Measurements from ENCODE around the gene NAV2.

Gene NAV2

DNA sequence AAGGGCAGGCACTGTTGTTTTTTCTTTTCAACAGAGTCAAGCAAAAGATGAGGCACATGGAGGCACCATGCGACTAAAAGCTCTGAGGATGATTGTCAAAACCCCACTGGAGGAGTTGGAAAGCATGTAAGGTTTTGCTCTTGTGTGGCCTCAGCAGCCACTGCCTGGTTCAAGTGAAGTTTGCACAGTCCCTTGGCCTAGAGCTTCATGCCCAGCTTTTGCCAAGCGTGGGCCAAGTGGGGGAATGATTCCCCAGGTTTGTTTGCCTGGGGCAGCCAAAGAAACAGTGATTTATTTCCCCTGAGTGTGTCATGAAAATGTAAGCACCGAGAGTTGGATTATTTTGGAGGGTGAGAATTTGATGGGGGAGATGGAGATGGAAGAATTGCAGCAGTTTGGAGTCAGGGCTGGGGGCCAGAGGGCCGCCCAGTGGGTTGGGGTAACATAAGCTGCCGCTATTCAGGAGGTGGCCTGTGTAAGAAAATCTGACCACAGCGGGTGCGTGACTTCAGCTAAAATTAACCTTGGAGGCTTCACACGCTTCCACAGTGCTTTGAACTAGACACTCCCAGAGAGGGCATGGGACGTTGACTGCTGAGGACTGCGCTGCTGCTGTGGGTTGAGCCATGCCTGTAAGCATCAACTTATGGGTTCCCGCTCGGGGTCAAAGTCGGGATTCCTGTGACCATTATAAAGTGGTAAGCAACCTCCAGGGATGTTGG, 100.7 kb downstream of the NAV2 start:
- TF ChIP-seq POLR2AphosphoS5 (IDR thresholded peaks at IDR 0.05; ENCODE audit: borderline replicate concordance, low read depth, low read length) (no peak), FOXP2 (optimal IDR thresholded peaks at IDR 0.05; ENCODE audit: control extremely low read depth, extremely low read length, insufficient read depth) (no peak), EZH2 (IDR thresholded peaks at IDR 0.05) (no peak)
- Histone ChIP-seq H3K27ac (no peak overlapping the region), H3K9me3 (ENCODE audit: low read depth, low read length) (no peaks in the 10 kb centered on the region), H3K9ac (ENCODE audit: insufficient read length) (no peak overlapping the region), H3K36me3 (ENCODE audit: insufficient read depth, low read length) (no peaks in the 10 kb centered on the region), H3K4me3 (no peak overlapping the region)
- DNase-seq (ENCODE audit: low read depth, low spot score) = no peak

DNA sequence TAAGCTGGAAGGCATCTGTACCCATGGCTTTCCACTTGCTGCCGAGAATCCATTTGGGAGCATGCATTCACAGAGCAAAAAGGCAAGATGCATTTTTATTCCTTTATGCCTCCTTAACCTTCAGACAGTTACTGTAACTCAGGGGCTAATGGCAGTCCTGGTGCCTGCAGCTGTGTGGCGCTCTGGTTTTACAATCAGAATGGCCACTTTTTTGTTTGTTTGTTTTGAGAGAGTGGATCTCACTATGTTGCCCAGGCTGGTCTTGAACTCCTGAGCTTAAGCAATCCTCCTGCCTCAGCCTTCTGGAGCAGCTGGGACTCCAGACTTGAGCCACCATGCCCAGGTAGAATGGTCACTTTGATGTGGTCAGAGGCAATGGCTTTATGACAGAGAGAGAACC, 101.8 kb downstream of the NAV2 start:
- no peak overlapping the region for H3K9ac ChIP-seq (ENCODE audit: insufficient read length)
- no peak overlapping the region for H3K27ac ChIP-seq
- H3K9me3 ChIP-seq (ENCODE audit: low read depth, low read length) = no peaks in the 10 kb centered on the region
- no peak overlapping the region for H3K4me3 ChIP-seq
- TF ChIP-seq POLR2AphosphoS5 (IDR thresholded peaks at IDR 0.05; ENCODE audit: borderline replicate concordance, low read depth, low read length) (no peak), FOXP2 (optimal IDR thresholded peaks at IDR 0.05; ENCODE audit: control extremely low read depth, extremely low read length, insufficient read depth) (no peak), EZH2 (IDR thresholded peaks at IDR 0.05) (no peak)
- H3K36me3 ChIP-seq (ENCODE audit: insufficient read depth, low read length) = no peaks in the 10 kb centered on the region
- DNase-seq (ENCODE audit: low read depth, low spot score) = no peak

DNA sequence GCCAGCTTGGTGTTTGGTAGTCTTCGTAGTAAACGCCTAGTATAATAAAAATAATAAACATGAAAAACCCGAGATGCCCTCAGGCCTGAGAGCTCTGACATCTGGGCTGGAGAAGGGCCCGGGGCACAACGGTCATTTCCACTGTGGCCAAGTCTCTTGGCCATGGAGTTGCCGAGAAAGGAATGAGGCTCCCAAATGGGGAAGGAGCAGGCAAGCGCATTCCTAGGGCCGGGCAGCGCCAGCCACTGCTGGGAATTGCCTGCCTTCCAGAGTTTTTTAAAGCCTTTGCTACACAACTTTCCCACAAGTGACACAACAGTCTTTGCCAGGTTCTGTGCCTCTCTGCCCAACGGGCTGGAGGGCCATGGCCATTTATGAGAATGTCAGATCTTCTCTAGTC, 103.4 kb downstream of the NAV2 start:
- no peak overlapping the region for H3K4me3 ChIP-seq
- DNase-seq (ENCODE audit: low read depth, low spot score) = no peak
- H3K36me3 ChIP-seq (ENCODE audit: insufficient read depth, low read length) = no peaks in the 10 kb centered on the region
- no peak overlapping the region for H3K9ac ChIP-seq (ENCODE audit: insufficient read length)
- H3K27ac ChIP-seq = no peak overlapping the region
- no peaks in the 10 kb centered on the region for H3K9me3 ChIP-seq (ENCODE audit: low read depth, low read length)
- no peak for TF ChIP-seq POLR2AphosphoS5 (IDR thresholded peaks at IDR 0.05; ENCODE audit: borderline replicate concordance, low read depth, low read length)
- TF ChIP-seq FOXP2 (optimal IDR thresholded peaks at IDR 0.05; ENCODE audit: control extremely low read depth, extremely low read length, insufficient read depth) = no peak
- TF ChIP-seq EZH2 (IDR thresholded peaks at IDR 0.05) = no peak

DNA sequence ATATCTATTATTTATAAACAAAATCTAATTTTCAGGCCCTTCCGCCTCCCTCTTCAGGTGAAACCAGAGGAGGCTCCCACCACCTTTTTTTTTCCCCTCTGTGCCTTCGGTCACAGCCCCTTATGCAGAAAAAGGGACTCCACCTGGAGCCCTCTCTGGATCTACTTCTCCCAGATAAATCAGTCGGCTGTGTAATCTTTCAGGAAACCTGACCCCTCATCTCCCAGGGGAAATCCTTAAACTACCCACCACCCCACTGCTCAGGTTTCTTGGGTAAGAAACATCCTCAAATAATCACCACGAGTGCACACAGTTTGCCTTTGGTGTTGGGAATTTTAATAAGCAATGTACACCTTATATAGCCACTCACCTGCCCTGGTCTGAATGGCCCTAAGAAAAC, 104.2 kb downstream of the NAV2 start:
- Histone ChIP-seq H3K27ac (no peak overlapping the region), H3K4me3 (no peak overlapping the region), H3K36me3 (ENCODE audit: insufficient read depth, low read length) (no peaks in the 10 kb centered on the region), H3K9ac (ENCODE audit: insufficient read length) (no peak overlapping the region), H3K9me3 (ENCODE audit: low read depth, low read length) (no peaks in the 10 kb centered on the region)
- DNase-seq (ENCODE audit: low read depth, low spot score) = no peak
- TF ChIP-seq FOXP2 (optimal IDR thresholded peaks at IDR 0.05; ENCODE audit: control extremely low read depth, extremely low read length, insufficient read depth) (no peak), EZH2 (IDR thresholded peaks at IDR 0.05) (no peak), POLR2AphosphoS5 (IDR thresholded peaks at IDR 0.05; ENCODE audit: borderline replicate concordance, low read depth, low read length) (no peak)

DNA sequence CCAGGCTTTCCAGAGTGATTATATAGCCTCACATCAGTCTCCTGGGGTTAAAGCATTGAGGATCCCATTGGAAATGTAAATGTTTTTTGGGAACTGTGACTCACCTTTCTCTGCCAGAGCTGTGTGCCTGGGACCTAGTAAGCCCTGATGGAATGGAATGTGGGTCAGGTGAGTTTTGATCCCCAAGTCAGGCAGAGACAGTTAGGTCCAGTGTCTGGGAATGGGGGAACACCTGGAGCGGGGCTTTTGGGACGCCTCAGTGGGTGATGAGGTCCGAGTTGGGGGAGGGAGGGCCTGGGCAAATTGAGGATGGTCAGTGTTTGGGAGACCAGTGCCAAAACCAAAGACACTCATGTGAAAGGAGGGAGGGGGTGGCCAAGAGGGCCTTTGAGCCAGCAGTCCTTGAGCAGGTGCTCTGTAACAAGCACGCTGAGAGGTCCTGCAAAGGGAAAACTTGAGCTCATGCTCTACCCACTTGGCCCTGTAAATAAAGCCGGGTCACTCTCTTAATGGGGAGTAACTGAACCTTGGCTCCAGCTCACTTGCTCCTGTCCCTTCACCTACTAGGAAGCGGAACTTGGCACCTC, 104.7 kb downstream of the NAV2 start:
- H3K9ac ChIP-seq (ENCODE audit: insufficient read length) = no peak overlapping the region
- no peaks in the 10 kb centered on the region for H3K36me3 ChIP-seq (ENCODE audit: insufficient read depth, low read length)
- no peak overlapping the region for H3K4me3 ChIP-seq
- TF ChIP-seq POLR2AphosphoS5 (IDR thresholded peaks at IDR 0.05; ENCODE audit: borderline replicate concordance, low read depth, low read length) (no peak), FOXP2 (optimal IDR thresholded peaks at IDR 0.05; ENCODE audit: control extremely low read depth, extremely low read length, insufficient read depth) (no peak), EZH2 (IDR thresholded peaks at IDR 0.05) (no peak)
- no peak for DNase-seq (ENCODE audit: low read depth, low spot score)
- no peaks in the 10 kb centered on the region for H3K9me3 ChIP-seq (ENCODE audit: low read depth, low read length)
- no peak overlapping the region for H3K27ac ChIP-seq

DNA sequence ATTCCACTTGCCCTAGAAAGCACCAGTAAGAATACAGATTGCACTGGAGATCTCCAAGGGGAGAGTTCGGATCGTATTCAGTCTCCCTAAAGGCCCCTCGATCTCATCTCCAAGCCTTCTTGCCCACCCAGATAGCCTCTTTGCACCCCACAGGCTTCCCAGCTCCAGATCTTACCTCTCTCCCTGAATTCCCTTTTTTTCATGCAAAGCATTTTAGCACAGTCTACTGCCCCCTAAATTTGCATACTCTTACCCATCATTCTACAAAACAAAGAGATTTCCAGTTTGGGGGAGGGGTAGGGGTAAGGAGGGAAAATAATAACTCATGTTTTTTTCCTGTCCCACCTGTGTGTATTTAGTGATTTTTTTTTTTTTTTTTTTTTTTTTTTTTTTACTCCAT, 105.2 kb downstream of the NAV2 start:
- H3K4me3 ChIP-seq = no peak overlapping the region
- no peak overlapping the region for H3K9ac ChIP-seq (ENCODE audit: insufficient read length)
- no peaks in the 10 kb centered on the region for H3K36me3 ChIP-seq (ENCODE audit: insufficient read depth, low read length)
- no peaks in the 10 kb centered on the region for H3K9me3 ChIP-seq (ENCODE audit: low read depth, low read length)
- H3K27ac ChIP-seq = no peak overlapping the region
- no peak for TF ChIP-seq FOXP2 (optimal IDR thresholded peaks at IDR 0.05; ENCODE audit: control extremely low read depth, extremely low read length, insufficient read depth)
- no peak for TF ChIP-seq POLR2AphosphoS5 (IDR thresholded peaks at IDR 0.05; ENCODE audit: borderline replicate concordance, low read depth, low read length)
- no peak for DNase-seq (ENCODE audit: low read depth, low spot score)

DNA sequence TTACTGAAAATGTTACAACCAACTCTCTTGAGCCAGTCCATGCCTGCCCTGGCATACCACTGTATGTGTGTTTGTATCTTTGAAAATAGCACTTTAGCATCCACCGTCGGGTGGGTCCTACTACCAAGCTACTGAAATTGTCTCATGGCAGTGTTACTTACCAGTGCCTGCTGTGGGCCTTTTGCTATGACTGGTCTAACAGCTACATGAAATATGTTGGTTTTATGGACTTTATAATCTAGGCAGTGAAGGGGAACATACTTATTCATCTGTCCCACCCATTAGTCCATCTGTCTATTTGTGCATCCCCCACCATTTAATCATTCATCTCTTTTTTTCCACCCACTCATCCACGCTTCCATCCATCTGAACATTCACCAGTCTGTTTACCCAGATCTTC, 106.0 kb downstream of the NAV2 start:
- no peak for DNase-seq (ENCODE audit: low read depth, low spot score)
- Histone ChIP-seq H3K9me3 (ENCODE audit: low read depth, low read length) (no peaks in the 10 kb centered on the region), H3K4me3 (no peak overlapping the region), H3K36me3 (ENCODE audit: insufficient read depth, low read length) (no peaks in the 10 kb centered on the region), H3K9ac (ENCODE audit: insufficient read length) (no peak overlapping the region), H3K27ac (no peak overlapping the region)
- TF ChIP-seq POLR2AphosphoS5 (IDR thresholded peaks at IDR 0.05; ENCODE audit: borderline replicate concordance, low read depth, low read length) (no peak), FOXP2 (optimal IDR thresholded peaks at IDR 0.05; ENCODE audit: control extremely low read depth, extremely low read length, insufficient read depth) (no peak), EZH2 (IDR thresholded peaks at IDR 0.05) (no peak)

DNA sequence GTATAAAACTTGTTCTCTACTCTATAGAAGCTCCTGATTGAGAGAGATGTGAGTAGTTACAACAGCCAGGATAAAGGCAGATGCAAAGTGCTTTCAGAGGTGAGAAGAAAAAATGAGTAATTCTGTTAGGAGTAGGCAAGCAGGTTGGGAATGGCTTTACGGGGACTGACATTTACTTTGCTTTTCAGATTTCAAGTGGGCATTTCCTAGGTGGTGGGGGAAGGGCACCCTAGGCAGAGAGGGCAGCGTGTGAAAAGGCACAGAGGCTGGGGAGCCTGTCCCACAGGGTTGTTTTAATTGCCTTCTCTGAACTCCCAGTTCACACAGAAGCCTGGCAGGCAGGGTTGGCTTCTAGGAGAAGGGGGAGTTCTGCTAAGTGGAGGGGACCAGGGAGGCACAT, 106.5 kb downstream of the NAV2 start:
- H3K27ac ChIP-seq = no peak overlapping the region
- no peak for DNase-seq (ENCODE audit: low read depth, low spot score)
- H3K36me3 ChIP-seq (ENCODE audit: insufficient read depth, low read length) = no peaks in the 10 kb centered on the region
- no peak overlapping the region for H3K9ac ChIP-seq (ENCODE audit: insufficient read length)
- no peaks in the 10 kb centered on the region for H3K9me3 ChIP-seq (ENCODE audit: low read depth, low read length)
- no peak overlapping the region for H3K4me3 ChIP-seq
- TF ChIP-seq FOXP2 (optimal IDR thresholded peaks at IDR 0.05; ENCODE audit: control extremely low read depth, extremely low read length, insufficient read depth) (no peak), EZH2 (IDR thresholded peaks at IDR 0.05) (no peak), POLR2AphosphoS5 (IDR thresholded peaks at IDR 0.05; ENCODE audit: borderline replicate concordance, low read depth, low read length) (no peak)

Data from SK-N-MC (cell line).